HG02798 (cell line): ENCODE data around the gene ZNF804B.
A peak's percentile ranks its signal among the peaks of the same experiment; 100 is the strongest.

Experiments
- ATAC-seq: cut with Tn5 transposase; IDR thresholded peaks from one replicate; pipeline ENCODE4 v1.9.1; 2021; ENCODE audit warnings: mild to moderate bottlenecking; ENCODE audit not compliant: unreplicated experiment, poor library complexity

Gene ZNF804B

DNA sequence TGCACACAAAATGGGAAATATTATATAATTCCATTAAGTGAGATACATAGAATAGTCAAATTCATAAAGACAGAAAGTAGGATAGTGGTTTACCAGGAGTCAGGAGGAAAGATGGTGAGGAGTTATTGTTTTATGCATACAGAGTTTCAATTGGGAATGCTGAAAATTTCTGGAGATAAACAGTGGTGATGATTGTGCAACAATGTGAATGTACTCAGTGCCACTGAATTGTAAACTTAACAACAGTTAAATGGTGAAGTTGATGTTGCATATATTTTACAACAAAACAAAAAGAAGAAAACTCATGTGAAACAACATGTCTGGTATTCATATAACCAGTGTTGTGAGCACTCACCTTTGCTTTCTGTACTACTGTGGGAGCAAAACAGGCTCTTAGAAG lies 204.9 kb downstream of the ZNF804B start:
- no peak for ATAC-seq

GRCh38 chr7:88965371-88965770 lies 205.9 kb downstream of the ZNF804B start:
- no peak for ATAC-seq

GRCh38 chr7:88967432-88967831 lies 207.9 kb downstream of the ZNF804B start:
- ATAC-seq = no peak

- no peak for ATAC-seq
Observed at GRCh38 chr7:88969167-88969566, 209.7 kb downstream of the ZNF804B start.

- no peak for ATAC-seq
Observed at GRCh38 chr7:88985295-88985694, 225.8 kb downstream of the ZNF804B start.

- ATAC-seq = no peak
Observed at GRCh38 chr7:89001306-89001705, 241.8 kb downstream of the ZNF804B start.

DNA sequence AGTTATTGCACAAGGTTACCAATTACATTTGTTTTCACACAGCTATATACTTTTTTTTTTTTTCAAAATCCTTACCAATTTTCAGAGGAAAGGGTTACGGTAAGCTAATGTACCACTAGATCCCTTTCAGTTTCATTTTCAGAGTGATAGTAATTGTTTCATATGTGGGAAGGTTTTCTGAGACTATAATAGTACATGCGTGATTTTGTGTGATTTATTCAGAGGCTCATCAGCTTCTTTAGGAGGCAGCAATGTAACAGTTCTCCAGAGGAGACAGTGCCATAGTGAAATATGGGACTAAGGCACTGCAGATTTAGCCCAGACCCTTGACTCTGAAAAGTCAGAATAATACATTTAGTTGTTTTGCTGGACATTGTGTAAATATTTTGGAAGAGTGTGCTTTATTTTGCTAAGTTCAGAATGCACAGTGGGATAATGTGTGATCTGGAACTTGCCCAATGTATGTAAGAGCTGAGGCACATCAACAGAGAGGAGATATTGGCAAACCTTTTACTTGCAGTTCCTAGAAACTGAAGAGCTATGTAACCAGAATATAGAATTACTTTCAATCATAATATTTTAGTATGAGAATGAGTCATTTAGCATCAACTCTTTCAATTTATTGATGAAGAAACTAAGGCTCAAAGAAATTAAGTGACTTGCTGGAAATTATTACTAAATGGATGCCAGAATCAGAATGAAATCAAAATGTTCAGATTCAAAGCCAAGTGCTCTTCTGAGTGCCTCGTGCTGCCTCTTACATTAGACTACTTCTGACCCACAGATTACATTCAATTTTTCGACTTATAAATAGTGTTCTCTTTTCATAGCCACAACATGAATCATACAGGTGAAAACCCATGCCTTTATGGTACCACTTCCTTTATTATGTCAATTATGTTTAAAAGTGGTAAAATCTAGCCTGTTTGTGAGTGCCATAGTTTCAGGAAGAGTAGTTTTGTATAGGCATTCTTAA lies 243.8 kb downstream of the ZNF804B start:
- ATAC-seq = peak; percentile 87

DNA sequence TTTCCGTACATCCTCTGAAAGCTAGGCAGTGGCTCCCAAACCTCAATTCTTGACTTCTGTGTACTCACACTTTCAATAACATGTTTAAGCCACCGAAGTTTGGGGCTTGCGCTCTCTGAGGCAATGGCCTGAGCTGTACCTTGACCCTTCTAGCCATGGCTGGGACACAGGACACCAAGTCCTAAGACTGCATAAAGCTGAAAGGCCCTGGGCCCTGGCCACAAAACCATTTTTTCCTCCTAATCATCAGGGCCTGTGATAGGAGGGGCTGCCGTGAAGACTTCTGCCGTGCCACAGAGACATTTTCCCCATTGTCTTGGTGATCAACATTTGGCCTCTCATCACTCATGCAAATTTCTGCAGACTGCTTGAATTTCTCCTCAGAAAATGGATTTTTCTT lies 252.5 kb downstream of the ZNF804B start:
- ATAC-seq = no peak

- ATAC-seq = no peak
Observed at GRCh38 chr7:89017695-89018094, 258.2 kb downstream of the ZNF804B start.

- no peak for ATAC-seq
Observed at GRCh38 chr7:89021741-89022140, 262.2 kb downstream of the ZNF804B start.

GRCh38 chr7:89023206-89023605 lies 263.7 kb downstream of the ZNF804B start:
- ATAC-seq = no peak

DNA sequence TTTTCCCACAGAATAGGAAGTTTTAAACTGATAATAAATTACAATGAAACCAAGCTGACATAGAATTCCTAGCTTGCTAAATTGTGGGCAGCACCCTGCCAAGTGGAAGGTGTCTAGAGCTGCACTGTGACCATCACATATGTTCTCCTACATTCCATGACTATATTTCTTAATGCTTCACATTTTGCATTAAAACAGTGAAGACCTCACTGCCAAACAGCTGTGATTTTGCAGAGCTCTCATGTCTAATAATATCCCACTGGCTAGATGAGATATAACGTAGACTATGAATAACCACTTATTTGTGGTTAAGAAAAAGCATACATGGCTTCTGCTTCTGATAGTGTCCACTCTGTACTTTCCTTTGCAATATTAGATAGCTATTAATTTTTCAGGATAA lies 264.4 kb downstream of the ZNF804B start:
- ATAC-seq = no peak

GRCh38 chr7:89027781-89028180 lies 268.3 kb downstream of the ZNF804B start:
- ATAC-seq = no peak

DNA sequence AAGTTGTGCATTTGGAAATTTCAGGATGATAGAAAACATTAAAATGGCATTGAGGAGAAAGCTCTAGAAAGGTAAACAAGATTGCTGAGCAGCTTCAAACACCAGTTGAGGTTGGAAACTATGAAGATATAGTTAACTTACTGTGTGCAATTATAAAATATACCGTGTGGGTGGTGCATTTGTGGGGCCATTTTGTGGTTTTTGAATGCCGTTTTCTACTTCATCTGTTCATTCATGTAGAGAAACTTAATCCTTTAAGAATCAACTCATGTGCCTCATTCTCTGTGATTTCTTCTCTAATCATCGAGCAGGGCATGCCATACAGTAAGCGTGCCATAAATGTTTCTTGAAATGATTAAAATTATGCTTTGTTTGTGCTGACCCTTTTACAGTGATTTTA lies 268.8 kb downstream of the ZNF804B start:
- no peak for ATAC-seq

DNA sequence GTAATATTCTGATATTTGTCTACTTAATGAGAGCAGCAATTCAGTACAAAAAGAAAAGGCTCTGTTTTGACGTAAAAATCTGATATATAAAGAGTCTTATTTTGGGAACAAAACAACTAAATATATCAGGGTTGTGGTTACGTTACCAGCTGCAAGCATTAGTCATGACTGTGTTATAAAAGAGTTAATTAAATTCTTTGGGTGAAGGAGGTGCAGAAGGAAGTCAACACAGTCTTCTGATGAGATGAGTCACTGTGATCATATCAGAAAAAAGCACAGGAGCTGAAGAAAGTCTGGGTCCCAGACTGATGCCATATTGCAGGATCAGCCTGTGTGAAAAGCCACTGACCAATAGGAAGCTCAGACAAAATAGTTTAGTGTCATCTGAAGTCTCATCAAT lies 270.4 kb downstream of the ZNF804B start:
- ATAC-seq = no peak

DNA sequence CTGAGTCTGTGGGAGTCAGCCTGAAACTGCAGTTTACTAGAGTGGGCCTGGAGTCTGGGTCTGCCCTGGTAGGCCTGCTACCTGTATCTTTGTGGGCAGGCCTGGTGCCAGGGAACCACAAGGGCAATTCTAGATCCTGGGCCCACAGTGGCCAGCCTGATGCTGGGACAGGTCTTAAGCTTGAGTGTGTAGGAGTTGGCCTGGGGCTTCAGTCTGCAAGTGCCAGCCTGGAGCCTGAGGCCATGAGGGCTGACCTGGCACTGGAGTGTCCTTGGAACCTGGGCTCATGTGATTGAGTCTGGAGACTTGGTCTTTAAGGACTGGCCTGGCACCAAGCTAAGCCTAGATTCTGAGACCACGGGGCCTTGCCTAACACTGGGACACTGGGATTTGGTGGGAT lies 281.7 kb downstream of the ZNF804B start:
- no peak for ATAC-seq

- ATAC-seq = no peak
Observed at GRCh38 chr7:89042940-89043339, 283.4 kb downstream of the ZNF804B start.

GRCh38 chr7:89049043-89049442 lies 289.5 kb downstream of the ZNF804B start:
- ATAC-seq = no peak

DNA sequence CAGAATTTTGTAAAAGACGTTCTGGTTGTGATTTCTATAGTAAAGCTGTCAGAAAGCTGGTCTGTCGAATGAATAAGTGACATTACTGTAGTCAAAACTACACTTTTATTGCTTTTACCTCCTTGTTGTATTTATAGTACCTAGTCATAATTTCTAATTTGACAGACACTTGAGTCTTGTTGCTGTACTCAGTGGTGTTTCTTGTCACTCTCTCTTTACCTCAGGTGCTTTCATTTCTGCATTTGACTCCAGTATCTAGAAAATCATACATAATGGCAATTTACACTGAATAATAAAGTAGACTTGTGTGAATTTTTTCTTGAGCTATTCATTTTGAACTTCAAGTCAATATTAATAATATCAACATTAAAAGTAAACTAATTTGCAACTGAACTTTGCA lies 293.6 kb downstream of the ZNF804B start:
- ATAC-seq = no peak

DNA sequence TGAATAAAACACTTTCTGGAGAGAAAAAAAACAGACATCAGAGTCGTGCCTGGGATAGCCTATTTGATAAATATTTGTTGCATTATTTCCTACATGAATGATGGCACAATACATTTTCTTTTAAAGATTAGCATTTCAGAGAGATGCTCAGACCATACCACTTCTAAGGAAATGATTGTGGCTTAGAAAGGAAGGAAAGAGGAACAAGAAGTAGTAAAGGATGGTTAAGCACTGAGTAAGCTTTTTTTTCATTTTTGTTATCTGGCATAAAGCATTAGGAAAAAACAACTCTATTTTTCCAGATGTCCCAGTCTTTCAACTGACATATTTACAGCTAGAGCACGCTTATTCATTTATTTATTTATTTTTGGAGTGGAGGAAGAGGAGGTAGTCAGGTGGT lies 294.9 kb downstream of the ZNF804B start:
- no peak for ATAC-seq

GRCh38 chr7:89060234-89060633 lies 300.7 kb downstream of the ZNF804B start:
- ATAC-seq = no peak

- ATAC-seq = no peak
Observed at GRCh38 chr7:89064831-89065230, 305.3 kb downstream of the ZNF804B start.
